Stimulated activated CD4-positive, alpha-beta T cell treated with anti-CD3 and anti-CD28 coated beads, Interleukin-4, amount 100 ng/mL, for 24 hours (primary cell): ENCODE data around the gene DDA1.
"Not testable (repeated sequence)": the region's sequence is repeated elsewhere in the genome, so short reads cannot be mapped to it uniquely, and the experiment has no call there.

Source experiments
- DNase-seq: peaks from one replicate; pipeline ENCODE4 v3.0.0-alpha.2; 2020

DDA1 gene

DNA sequence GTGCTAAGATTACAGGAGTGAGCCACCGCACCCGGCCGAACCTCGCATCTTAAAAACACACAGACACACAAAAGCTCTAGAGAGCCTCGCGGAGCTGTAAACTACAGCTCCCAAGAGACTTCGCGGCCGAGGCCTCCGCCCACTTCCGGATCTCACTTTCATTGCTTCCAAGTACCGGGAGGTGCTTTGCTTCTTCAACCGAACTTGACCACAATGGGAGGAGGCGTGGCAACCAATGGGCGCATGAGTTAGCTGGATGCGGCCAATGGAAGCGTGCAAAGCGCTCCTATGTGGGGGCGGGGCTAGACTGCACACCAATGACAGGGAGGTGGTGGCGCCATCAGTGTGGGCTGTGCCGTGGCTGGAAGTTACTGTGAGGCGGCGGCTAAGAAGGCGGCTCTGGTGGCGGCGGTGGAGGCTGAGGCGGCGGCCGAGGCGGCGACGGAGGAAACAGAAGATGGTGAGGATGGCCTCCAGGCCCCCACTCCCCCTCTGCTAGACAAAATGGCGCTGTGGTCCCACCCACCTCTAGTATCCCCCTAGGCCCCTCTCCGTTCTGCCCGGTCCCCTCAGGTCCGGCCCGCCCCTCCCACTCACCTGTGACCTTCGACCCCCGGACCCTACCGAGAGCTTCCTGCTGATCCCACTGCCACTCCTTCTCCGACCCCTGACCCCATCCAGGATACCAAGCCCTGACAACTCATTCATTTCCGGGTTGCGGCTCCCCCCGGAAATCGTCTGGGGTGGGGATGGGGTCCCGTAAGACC is at the start of gene DDA1:
Gene DDA1 (plus strand): TSS at position 366 of the 767 bp plus-strand sequence. CDS start 92 bp downstream, at position 458.
- DNase-seq, result peak; percentile 100

DNA sequence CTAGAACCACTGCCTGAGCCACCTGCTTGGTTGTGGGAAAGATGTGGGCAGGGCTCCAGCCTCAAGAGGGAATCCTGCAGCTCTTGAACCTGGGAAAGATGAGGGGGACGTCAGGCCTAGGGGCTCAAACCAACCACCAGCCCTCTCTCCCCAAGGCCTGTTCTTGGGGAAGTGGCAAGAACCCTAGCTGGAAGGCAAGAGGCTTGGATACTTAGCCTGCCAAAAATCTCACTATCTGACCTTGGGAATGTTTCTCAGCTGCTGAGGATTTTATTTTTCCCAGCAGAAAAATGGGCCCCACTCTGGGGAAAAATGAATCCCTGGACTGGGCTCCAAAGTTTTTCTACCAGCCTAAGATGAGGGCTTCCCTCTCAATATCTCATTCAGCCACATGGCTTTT is 49.4 kb upstream of the DDA1 start:
- DNase-seq, result no peak

DNA sequence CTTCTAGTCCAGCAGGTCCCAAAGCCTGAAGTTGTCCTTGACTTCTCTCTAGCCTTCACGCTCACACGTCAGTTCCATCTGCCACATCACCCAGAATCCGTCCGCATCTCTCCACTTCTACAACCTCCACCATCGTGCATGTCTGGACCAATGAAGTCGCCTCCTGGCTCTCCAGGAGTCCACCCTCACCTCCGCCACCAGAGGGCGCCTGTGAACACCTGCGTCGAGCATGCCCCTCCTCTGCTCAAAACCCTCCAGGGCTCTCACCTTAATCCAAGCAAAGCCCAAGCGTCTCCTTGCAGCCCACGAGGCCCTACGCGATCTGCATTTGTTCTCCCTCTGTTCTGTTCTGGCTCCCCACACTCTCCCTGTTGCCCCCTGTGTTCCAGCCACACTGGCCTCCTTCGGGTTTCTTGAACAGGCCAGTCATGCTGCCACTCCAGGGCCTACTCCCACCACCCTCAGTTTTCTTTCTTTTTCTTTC is 48.5 kb upstream of the DDA1 start:
- DNase-seq, result peak; percentile 93

DNA sequence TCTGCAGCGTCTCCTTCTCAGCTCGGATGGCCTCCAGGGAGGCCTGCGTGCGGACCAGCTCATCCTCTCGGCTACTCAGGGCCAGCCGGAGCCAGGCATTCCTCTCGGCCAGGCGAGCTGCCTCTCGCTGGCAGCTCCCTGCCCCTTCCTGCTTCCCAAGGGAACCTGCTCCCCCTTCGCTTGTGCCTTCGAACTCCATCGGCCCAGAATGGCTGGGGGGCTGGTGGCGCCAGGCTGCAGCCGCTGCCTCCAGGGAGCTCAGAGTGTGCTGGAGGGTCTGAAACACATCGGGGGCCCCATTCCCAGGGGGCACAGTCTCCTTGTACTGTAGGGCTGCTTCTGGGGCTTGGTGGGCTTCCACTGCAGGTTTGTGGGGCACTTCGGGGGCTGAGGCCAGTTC is 46.8 kb upstream of the DDA1 start:
- no peak for DNase-seq

DNA sequence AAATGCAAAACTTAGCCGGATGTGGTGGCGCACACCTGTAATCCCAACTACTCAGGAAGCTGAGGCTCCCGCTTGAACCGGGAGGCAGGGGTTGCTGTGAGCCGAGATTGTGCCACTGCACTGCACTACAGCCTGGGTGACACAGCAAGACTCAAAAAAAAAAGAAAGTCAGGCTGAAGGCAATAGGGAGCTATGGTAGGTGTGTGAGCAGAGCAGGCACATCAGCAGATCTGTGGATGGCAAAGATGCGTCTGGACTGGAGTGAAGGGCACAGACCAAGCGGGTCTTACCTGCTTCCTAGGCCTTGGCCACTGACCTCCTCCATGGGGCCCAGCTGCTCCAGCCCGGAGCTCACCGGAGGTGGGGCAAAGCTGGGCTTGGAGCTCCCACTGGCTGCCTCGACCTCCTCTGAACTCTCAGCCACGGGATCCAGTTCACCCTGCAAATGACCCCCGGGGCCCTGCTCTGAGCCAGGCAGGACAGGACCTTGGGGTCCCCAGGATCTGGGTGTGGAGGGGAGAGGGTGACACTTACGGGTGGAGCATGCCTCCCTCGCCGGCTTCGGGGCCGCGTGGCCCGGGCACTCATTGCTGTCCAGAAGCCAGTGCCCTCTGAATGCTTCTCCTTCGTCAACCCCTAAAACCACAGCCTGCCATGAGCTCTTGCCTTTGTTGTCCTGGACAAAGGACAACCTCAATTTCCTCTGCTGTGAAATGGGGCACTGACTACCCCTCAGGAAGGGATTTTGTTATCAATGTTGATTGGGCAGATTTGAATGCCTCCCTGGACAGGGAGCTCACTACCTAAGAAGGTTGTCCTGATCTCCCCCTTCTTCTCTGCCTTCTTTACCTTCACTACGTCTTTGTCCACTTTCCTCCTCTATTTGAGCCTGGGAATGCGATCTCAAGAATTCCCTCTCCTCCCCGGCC is 45.4 kb upstream of the DDA1 start:
- DNase-seq, result no peak

DNA sequence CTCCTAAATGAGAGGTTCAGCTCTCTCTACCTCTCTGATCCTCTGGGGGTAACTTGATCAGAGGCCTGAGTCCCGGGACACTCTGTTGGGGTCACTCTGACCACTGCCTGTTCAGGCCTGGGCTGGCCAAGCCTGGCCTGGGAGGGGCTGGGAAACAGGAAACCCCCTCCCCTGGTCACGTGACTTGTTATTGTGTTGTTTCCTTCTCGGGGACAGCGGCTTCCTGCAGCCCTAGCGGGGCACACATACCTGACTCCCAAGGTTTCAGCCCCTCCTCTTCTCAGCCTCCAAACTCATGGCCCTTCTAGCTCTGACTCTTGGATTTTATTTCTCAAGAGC is 44.8 kb upstream of the DDA1 start, which contains the start of gene USHBP1:
Gene USHBP1 (minus strand): TSS at position 105 of the 339 bp plus-strand sequence. CDS start 446 bp downstream, outside the sequence.
- DNase-seq, result no peak

DNA sequence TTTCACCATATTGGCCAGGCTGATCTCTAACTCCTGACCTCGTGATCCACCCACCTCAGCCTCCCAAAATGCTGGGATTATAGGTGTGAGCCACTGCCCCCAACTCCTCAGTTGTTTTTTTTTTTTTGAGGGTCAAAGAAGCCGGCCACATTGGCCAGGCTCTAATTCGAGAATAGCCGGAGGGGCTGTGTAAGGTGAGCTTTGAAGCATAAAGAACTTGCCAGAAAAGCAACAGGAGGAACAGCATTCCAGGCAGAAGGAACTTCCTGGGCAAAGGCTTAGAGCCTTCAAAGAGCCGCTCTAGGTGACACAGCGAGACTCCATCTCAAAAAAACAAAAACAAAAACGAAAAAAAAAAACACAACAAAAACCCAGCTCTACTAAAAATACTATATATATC is 43.3 kb upstream of the DDA1 start:
- DNase-seq, result no peak

DNA sequence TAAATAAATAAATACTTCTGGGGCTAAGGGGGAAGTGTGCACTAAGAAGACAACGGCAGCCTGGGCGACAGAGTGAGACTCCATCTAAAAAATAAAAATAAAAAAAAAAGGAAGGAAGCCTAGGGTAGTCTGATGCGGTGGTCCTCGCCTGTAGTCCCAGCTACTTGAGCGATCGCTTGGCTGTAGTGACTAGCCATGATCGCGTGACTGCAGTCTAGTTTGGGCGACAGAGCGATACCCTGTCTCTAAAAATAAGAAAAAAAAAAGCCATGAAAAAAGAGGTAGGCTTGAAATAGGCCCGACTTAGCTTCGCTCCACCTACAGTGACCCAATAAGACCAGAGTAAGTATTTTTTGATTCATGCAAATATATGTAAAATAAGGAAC is 42.8 kb upstream of the DDA1 start:
- no peak for DNase-seq

DNA sequence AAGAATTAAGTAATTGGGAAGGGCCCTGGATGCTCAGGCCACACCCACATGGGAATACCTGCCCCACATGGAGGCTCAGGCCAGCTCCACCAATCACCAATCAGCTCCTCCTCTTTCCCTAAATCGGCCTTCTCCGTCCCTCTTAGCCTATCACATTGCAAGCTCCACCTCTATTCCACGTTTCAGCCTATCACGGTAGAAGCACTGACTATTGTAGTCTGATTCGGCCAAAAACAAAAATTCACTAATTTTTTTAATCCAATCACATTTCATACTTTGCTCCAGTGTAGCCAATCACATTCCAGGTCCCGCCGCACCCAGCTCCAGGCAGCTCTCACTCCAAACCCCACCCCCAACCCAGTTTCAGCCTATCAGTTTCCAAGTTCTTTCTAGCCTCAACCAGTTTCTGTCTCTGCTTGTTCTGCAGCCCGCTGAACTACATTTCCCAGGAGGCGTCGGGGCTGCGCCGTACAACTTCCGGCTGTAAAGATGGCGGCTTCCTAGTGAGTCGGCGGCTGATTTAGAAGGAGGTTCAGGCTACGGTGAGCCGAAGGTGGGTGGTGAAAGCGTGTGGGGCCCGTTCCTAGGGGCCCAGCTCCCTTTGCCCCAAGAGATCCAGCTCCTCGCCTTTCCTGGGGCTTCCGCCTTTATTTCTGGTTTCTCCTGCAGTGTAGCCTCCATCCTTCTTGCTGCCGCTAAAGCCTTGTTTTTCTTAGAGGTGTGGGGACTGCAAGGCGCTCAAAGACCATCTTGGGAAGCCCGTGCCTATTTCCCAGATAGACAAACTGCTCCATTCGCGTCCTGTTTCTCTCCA is 42.2 kb upstream of the DDA1 start, which contains the start of gene BABAM1:
Gene BABAM1 (plus strand): TSS at position 469 of the 814 bp plus-strand sequence. CDS start 1,364 bp downstream, outside the sequence.
- DNase-seq, result peak; percentile 97

DNA sequence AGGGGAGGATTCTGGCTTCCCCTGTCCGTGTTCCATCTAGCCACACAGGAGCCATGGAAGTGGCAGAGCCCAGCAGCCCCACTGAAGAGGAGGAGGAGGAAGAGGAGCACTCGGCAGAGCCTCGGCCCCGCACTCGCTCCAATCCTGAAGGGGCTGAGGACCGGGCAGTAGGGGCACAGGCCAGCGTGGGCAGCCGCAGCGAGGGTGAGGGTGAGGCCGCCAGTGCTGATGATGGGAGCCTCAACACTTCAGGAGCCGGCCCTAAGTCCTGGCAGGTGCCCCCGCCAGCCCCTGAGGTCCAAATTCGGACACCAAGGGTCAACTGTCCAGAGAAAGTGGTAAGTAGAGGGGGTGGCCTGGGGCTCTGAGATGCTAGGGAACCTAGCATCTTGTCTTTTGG is 40.6 kb upstream of the DDA1 start:
- no peak for DNase-seq

DNA sequence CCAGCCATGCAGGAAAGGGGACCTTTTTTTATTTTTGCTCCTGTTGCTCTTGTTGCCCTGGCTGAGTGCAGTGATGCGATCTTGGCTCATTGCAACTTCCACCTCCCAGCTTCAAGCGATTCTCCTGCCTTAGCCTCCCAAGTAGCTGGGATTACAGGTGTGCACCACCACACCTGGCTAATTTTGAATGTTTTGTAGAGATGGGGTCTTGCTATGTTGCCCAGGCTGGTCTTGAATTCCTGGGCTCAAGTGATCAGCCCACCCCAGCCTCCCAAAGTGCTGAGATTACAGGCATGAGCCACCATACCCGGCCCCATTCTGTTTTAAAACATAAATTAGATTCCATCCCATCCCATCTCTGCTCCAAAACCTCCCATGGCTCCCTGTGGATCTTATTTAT is 34.5 kb upstream of the DDA1 start:
- not testable (repeated sequence) for DNase-seq

DNA sequence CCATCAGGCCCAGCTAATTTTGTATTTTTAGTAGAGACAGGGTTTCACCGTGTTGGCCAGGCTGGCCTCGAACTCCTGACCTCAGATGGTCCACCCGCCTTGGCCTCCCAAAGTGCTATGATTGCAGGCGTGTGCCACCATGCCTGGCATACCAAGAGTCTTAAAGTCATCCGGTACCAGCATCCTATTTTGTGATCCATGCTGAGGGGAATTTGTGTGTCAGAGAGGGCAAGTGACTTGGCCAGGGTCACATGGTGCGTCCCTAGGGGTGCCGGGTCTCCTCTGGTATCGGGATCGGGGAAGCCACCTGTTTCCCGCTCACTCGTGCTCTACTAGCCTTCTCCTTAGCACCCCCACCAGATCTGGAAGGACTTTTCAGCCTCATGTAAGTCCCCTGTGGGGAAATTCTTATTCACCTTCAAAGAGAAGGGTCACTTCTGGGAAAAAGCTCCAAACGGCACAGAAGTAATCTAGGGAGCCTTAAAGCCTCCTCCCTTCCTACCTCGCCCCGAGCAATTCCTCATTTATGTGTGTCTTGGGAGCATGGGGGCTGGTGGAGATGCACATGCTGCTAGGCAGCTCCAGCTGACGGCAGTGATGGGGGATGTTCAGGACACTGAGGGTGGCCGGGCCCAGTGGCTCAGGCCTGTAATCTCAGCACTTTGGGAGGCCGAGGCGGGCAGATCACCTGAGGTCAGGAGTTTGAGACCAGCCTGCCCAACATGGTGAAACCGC is 33.8 kb upstream of the DDA1 start:
- DNase-seq, result no peak

DNA sequence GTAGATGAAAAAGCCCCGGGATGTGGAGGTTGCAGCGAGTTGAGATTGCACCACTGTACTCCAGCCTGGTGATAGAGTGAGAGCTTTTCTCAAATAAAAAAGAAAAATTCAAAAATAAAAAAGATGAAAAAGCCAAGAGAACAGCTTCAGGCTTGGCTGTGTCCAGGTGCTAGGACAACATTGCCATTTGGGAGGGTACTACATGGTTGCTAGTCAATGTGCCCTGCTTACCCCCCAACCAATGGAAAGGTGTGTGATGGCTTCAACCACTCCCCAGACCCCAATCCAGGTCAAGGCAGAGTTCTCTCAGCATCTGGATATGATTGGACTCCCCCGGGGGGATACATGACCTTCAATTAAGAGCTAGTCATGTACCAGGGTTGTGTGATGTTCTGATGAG is 29.9 kb upstream of the DDA1 start:
- no peak for DNase-seq

DNA sequence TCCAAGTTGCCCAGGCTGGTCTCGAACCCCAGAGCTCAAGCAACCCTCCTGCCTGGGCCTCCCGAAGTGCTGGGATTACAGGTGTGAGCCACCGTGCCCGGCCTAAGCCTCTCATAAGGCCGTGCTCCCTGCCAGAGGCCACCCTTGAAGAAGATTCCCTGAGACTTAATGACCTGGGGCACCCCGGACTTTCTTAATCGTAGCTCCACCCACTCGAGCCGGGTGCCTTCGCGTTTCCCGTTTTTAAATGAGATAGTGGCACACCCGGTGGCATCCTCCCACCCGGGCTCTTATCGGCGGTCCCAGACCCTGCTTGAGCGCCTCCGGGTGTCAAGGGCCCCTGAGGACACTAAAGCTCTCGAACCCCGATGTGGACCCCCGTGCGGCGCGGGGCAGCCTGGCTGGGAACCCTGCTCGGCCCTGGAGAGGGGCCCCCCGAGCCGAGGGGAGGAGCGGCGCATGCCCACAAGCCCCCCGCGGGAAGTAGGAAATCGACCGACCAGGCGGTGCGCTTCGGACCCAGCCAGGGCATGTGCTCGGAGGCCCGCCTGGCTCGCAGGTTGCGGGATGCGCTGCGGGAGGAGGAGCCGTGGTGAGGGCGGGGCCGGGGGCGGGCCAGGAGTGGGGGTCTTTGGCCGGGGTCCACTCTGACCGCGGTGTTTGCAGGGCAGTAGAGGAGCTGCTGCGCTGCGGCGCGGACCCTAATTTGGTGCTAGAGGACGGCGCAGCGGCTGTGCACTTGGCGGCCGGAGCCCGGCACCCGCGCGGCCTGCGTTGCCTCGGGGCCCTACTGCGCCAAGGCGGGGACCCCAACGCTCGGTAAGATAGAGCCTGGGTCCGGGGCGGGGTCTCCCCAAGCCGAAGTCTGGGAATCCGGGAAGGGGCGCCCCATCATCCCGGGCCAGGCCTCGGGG is 27.7 kb upstream of the DDA1 start, which contains the start of gene ANKLE1:
Gene ANKLE1 (plus strand): TSS at position 511 of the 914 bp plus-strand sequence. CDS start 20 bp downstream, at position 531.
- DNase-seq, result peak; percentile 65

DNA sequence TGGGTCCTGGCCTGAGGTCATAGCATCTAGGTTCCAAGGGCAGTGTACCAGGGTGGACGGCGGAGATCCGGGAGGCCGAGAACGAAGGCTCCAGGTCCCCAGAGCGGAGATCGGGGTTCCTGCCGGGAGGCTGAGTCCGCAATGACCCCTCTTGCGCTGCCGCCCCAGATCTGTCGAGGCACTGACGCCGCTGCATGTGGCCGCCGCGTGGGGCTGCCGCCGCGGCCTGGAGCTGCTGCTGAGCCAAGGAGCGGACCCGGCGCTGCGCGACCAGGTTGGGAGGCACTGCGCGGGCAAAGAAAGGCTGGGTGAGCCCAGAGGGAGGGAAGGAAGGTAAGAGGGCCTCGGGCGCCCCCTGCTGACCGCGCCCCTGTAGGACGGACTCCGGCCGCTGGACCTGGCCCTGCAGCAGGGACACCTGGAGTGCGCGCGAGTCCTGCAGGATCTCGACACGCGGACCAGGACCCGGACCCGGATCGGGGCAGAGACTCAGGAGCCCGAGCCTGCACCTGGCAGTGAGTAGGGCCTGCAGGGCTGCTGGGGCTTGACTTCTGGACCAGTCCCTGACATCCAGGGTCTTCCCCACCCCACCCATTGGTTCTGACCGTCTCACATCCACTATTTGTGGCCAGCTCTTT is 26.8 kb upstream of the DDA1 start:
- DNase-seq, result peak; percentile 84

DNA sequence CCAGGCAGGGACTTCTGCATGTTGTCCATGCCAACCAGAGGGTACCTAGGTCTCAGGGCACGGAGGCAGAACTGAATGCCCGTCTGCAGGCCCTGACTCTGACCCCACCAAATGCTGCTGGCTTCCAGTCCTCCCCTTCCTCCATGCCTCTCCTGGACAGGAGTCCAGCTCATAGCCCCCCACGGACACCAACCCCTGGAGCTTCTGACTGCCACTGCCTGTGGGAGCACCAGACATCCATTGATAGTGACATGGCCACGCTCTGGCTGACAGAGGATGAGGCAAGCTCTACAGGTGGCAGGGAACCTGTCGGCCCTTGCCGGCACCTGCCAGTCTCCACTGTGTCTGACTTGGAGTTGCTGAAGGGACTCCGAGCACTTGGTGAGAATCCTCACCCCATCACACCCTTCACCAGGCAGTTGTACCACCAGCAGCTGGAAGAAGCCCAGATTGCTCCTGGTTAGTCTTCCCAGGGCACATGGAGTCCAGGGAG is 25.8 kb upstream of the DDA1 start:
- DNase-seq, result no peak

DNA sequence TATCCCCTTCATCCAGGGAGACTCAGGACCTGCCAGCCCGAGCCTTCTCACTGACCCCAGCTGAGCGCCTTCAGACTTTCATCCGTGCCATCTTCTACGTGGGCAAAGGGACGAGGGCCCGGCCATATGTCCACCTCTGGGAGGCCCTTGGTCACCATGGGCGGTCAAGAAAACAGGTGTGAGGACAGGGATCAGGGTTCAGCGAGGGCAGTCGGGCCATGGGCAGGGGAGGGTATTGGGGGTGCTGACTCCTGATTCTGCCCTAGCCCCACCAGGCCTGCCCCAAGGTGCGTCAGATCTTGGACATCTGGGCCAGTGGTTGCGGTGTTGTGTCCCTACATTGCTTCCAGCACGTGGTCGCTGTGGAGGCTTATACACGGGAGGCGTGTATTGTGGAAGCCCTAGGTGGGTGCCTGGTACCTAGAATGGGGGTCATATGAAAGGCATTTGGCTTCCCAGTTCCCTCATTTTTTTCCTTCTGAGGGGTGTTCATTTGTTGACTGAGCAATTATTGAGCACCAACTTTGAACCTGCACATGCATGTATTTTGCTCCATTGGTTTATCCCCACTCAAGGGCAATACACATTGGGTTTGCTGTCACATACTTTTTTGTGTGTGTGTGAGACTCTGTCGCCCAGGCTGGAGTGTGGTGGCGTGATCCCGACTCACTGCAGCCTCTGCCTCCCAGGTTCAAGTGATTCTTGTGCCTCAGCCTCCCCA is 23.8 kb upstream of the DDA1 start:
- DNase-seq, result no peak

DNA sequence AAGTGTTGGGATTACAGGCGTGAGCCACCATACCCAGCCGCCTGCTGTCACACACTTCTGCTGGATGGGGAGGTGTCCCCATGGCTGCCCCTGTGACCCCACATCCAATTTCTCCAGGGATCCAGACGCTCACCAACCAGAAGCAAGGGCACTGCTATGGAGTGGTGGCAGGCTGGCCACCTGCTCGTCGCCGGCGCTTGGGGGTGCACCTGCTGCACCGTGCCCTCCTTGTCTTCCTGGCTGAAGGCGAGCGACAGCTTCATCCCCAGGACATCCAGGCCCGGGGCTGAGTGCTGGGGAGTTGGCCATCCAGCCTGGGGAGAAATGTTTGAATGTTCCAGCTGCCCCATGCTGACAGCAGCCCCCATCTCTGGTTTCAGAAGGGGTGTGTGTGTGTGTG is 23.1 kb upstream of the DDA1 start:
- DNase-seq, result no peak

DNA sequence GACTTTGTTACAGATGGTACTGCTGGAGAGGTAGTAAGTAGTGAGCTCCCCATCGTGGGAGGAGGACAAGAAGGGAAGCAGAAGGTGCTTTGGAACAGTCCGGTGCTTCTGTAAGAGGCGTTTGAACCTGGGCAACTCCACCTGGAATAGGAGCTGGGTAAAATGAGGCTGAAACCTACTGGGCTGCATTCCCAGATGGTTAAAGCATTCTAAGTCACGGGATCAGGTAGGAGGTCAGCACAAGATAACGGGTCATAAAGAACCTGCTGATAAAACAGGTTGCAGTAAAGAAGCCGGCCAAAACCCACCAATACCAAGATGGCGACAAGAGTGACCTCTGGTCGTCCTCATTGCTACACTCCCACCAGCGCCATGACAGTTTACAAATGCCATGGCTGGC is 22.6 kb upstream of the DDA1 start:
- DNase-seq, result no peak
